SK-N-SH (cell line): ENCODE measurements around the gene CDH19. TPM values are rescaled to one million over a fixed set of nuclear protein-coding genes. Genes with fewer than 3 reads are reported as not detected.

Experiments used
- CTCF ChIA-PET: fragments of 300-600, 350-600 bp; formaldehyde crosslinking; extraction: SDS; loops from one replicate; lab custom pipeline; 2021; lab: Yijun Ruan, JAX
- POLR2A ChIA-PET: fragments of 350-600 bp; sonication (Branson Sonifier 250); formaldehyde crosslinking; extraction: SDS; loops from one replicate; lab custom pipeline; 2020; ENCODE audit warnings: antibody characterized with exemption, inconsistent platforms; lab: Yijun Ruan, JAX
- DNase-seq: peaks from one replicate; pipeline ENCODE4 v3.0.0; 2012
- H2AFZ ChIP-seq: fragments of 200-600 bp; sonication (generic); 2 replicates; pipeline ENCODE4 v1.8.1; 2016; ENCODE audit warnings: antibody characterized with exemption, mild to moderate bottlenecking, low read depth
- H3F3A ChIP-seq: fragments of 200-600 bp; sonication (generic); replicated peaks from 2 replicates; pipeline ENCODE3; 2016; ENCODE audit warnings: antibody characterized with exemption, mild to moderate bottlenecking; ENCODE audit not compliant: insufficient read depth
- H3K27ac ChIP-seq, 2 experiments: fragments of 200-500 bp in 1 of 2; fragments of 200-600 bp in 1 of 2; sonication (Bioruptor generic) in 1 of 2; sonication (generic), shearing (Covaris generic) in 1 of 2; 2 replicates each; pipeline versions ENCODE4 v1.5.1 to v1.6.1; 2014 to 2016; ENCODE audit warnings: low read depth in 2 of 2, inconsistent platforms in 1 of 2, low read length in 1 of 2, mild to moderate bottlenecking in 1 of 2, mixed read lengths in 1 of 2
- H3K27me3 ChIP-seq: fragments of 200-600 bp; sonication (generic), shearing (Covaris generic); 2 replicates; pipeline ENCODE4 v1.6.1; 2016; ENCODE audit warnings: mixed run types; ENCODE audit not compliant: insufficient read depth
- H3K36me3 ChIP-seq, 2 experiments: fragments of 200-500 bp in 1 of 2; fragments of 200-600 bp in 1 of 2; sonication (Bioruptor generic) in 1 of 2; sonication (generic) in 1 of 2; replicated peaks in 1 of 2; 2 replicates each; pipeline versions ENCODE3 to v1.5.1; 2014 to 2016; ENCODE audit warnings: low read length in 1 of 2, mild to moderate bottlenecking in 1 of 2; ENCODE audit not compliant: insufficient read depth in 2 of 2, control insufficient read depth in 1 of 2
- H3K4me1 ChIP-seq, 2 experiments: fragments of 200-500 bp in 1 of 2; fragments of 200-600 bp in 1 of 2; sonication (Bioruptor generic) in 1 of 2; sonication (generic), shearing (Covaris generic) in 1 of 2; 2 replicates each; pipeline versions ENCODE4 v1.5.1 to v1.6.1; 2014 to 2016; ENCODE audit warnings: low read depth in 1 of 2, low read length in 1 of 2, mixed run types in 1 of 2; ENCODE audit not compliant: insufficient read depth in 2 of 2, control insufficient read depth in 1 of 2
- H3K4me2 ChIP-seq: fragments of 200-600 bp; sonication (generic), shearing (Covaris generic); 2 replicates; pipeline ENCODE4 v1.6.1; 2017; ENCODE audit warnings: mixed run types
- H3K4me3 ChIP-seq, 2 experiments: fragments of 200-500 bp in 1 of 2; fragments of 200-600 bp in 1 of 2; sonication (Bioruptor generic) in 1 of 2; sonication (generic), shearing (Covaris generic) in 1 of 2; 2 replicates each; pipeline versions ENCODE4 v1.5.1 to v1.8.1; 2014 to 2016; ENCODE audit warnings: low read depth in 2 of 2, inconsistent platforms in 1 of 2, low read length in 1 of 2, mild to moderate bottlenecking in 1 of 2, mixed read lengths in 1 of 2, moderate library complexity in 1 of 2
- H3K79me2 ChIP-seq: fragments of 200-600 bp; sonication (generic); 2 replicates; pipeline ENCODE4 v1.8.1; 2017; ENCODE audit warnings: mild to moderate bottlenecking; ENCODE audit not compliant: insufficient read depth
- H3K9ac ChIP-seq: fragments of 200-600 bp; sonication (generic); 2 replicates; pipeline ENCODE4 v1.6.1; 2017; ENCODE audit warnings: mixed run types
- H3K9me2 ChIP-seq: fragments of 200-600 bp; sonication (generic); 2 replicates; pipeline ENCODE4 v1.6.1; 2017; ENCODE audit warnings: mixed run types
- H3K9me3 ChIP-seq: fragments of 200-600 bp; sonication (generic); 2 replicates; pipeline ENCODE4 v1.6.1; 2017; ENCODE audit warnings: mixed run types, mild to moderate bottlenecking, moderate library complexity
- H4K20me1 ChIP-seq: fragments of 200-600 bp; sonication (generic); 2 replicates; pipeline ENCODE4 v1.6.1; 2017; ENCODE audit warnings: mild to moderate bottlenecking, mixed run types; ENCODE audit not compliant: insufficient read depth
- CHD2 ChIP-seq: fragments of 150-350 bp; IDR thresholded peaks from 2 replicates; pipeline ENCODE4 v1.6.1; 2018; ENCODE audit warnings: low read length; ENCODE audit not compliant: partially characterized antibody
- CTCF ChIP-seq: fragments of 200-600 bp; sonication (generic); IDR thresholded peaks from 2 replicates; pipeline ENCODE4 v1.6.1; 2017; ENCODE audit warnings: antibody characterized with exemption, mild to moderate bottlenecking, moderate library complexity
- FOXJ3 ChIP-seq: sonication (generic); formaldehyde crosslinking; IDR thresholded peaks from 2 replicates; pipeline ENCODE4 v1.5.1; 2020; ENCODE audit warnings: mild to moderate bottlenecking, missing genetic modification reagents
- FOXM1 ChIP-seq: IDR thresholded peaks from 2 replicates; pipeline ENCODE4 v1.4.0; 2012; ENCODE audit warnings: low read depth, mild to moderate bottlenecking
- GABPA ChIP-seq: IDR thresholded peaks from 2 replicates; pipeline ENCODE4 v1.4.0; 2012; ENCODE audit warnings: low read depth, mild to moderate bottlenecking
- IRF3 ChIP-seq: fragments of 150-350 bp; IDR thresholded peaks from 2 replicates; pipeline ENCODE4 v1.6.1; 2016; ENCODE audit warnings: mild to moderate bottlenecking, low read depth, low read length
- NFIC ChIP-seq: IDR thresholded peaks from 2 replicates; pipeline ENCODE4 v1.4.0; 2012; ENCODE audit warnings: borderline replicate concordance
- NRF1 ChIP-seq: IDR thresholded peaks from 2 replicates; pipeline ENCODE4 v1.6.1; 2012; ENCODE audit warnings: low read depth, mild to moderate bottlenecking, low read length
- PBX3 ChIP-seq: IDR thresholded peaks from 2 replicates; pipeline ENCODE4; 2012
- POLR2AphosphoS5 ChIP-seq: IDR thresholded peaks from 2 replicates; pipeline ENCODE4 v1.6.1; 2012; ENCODE audit warnings: low read depth, low read length
- RXRA ChIP-seq: IDR thresholded peaks from 2 replicates; pipeline ENCODE4 v1.4.0; 2012; ENCODE audit warnings: low read depth, mild to moderate bottlenecking, borderline replicate concordance
- SIN3A ChIP-seq: IDR thresholded peaks from 2 replicates; pipeline ENCODE4 v1.6.1; 2012; ENCODE audit warnings: low read depth, mild to moderate bottlenecking, low read length, moderate library complexity, borderline replicate concordance
- SMC3 ChIP-seq: IDR thresholded peaks from 2 replicates; pipeline ENCODE4 v1.6.1; 2012; ENCODE audit warnings: low read depth, low read length, improper control_type of control experiment
- TEAD4 ChIP-seq: IDR thresholded peaks from 2 replicates; pipeline ENCODE4 v1.4.0; 2012; ENCODE audit warnings: mild to moderate bottlenecking, borderline replicate concordance; ENCODE audit not compliant: insufficient read depth
- USF1 ChIP-seq: IDR thresholded peaks from 2 replicates; pipeline ENCODE4 v1.4.0; 2012; ENCODE audit warnings: low read depth, borderline replicate concordance
- ZBTB33 ChIP-seq: IDR thresholded peaks from 2 replicates; pipeline ENCODE4 v1.4.0; 2012; ENCODE audit warnings: low read depth, borderline replicate concordance
- WGBS: methylation state at CpG from one replicate; pipeline ENCODE4 v1.1.6; 2017; ENCODE audit warnings: low lambda C conversion rate; 5-methylcytosine and 5-hydroxymethylcytosine counted together
- polyA plus RNA-seq, 3 experiments: library from polyadenylated mRNA; depleted of rRNA; stranded (reverse); fragments of >200 nt; gene quantifications; 2 replicates each; pipeline ENCODE4 v1.2.3, GENCODE V29; 2012
- TF ChIP-seq, protein P1 (sequence below): fragments of 150-350 bp; IDR thresholded peaks from 2 replicates; pipeline ENCODE4 v1.6.1; 2017; ENCODE audit warnings: antibody characterized with exemption, low read length, low read depth, borderline replicate concordance

CDH19 gene
- polyA plus RNA-seq, 1 of the 3 experiments (the other 2 are of a cell fraction) = not detected

DNA sequence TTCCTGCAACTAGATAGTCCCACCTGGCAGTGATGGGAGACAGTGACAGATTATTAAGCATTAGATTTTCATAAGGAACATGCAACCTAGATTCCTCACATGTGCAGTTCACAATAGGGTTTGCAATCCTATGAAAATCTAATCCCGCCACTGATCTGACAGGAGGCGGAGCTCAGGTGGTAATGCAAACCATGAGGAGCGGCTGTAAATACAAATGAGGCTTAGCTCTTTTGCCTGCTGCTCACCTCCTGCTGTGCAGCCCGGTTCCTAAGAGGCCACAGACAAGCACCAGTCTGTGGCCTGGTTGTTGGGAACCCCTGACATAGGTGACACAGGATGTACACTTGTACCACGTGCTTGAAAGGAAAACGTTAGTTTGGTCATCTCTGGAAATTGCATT is 41.6 kb downstream of the CDH19 start:
- no peak overlapping the region; a peak in 1 of 4 replicates for H3K4me3 ChIP-seq
- H3K4me1 ChIP-seq = no peaks in the 10 kb centered on the region; a peak in 2 of 4 replicates
- no peaks in the 10 kb centered on the region for H3K9me2 ChIP-seq
- no peaks in the 10 kb centered on the region for H3F3A ChIP-seq
- H2AFZ ChIP-seq = no peak overlapping the region
- no peak overlapping the region for H3K27ac ChIP-seq
- no peak for DNase-seq
- H4K20me1 ChIP-seq = no peaks in the 10 kb centered on the region
- 30% methylated on average over 4 of the region's 6 CpGs for WGBS
- no peak overlapping the region for H3K9ac ChIP-seq
- H3K4me2 ChIP-seq = no peak overlapping the region
- H3K9me3 ChIP-seq = no peaks in the 10 kb centered on the region
- ChIA-PET POLR2A (no interaction called here), CTCF (interaction anchor here (1.0 to 1.2 kb wide), 2 partner anchors 187 to 310 kb away, joined by 4 read pairs; no protein-coding TSS in a partner anchor)
- H3K79me2 ChIP-seq = no peaks in the 10 kb centered on the region
- H3K36me3 ChIP-seq = no peaks in the 10 kb centered on the region
- H3K27me3 ChIP-seq = no peaks in the 10 kb centered on the region
- TF ChIP-seq RXRA (no peak), ZBTB33 (no peak), NRF1 (no peak)
- TF ChIP-seq, protein P1, sequence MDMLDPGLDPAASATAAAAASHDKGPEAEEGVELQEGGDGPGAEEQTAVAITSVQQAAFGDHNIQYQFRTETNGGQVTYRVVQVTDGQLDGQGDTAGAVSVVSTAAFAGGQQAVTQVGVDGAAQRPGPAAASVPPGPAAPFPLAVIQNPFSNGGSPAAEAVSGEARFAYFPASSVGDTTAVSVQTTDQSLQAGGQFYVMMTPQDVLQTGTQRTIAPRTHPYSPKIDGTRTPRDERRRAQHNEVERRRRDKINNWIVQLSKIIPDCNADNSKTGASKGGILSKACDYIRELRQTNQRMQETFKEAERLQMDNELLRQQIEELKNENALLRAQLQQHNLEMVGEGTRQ = no peak

GRCh38 chr18:66560094-66560493 is 43.8 kb downstream of the CDH19 start:
- H3K9me3 ChIP-seq = no peaks in the 10 kb centered on the region
- ChIA-PET CTCF (interaction anchor here (0.7 to 1.6 kb wide), 13 partner anchors 11 to 646 kb away, joined by 3 to 19 read pairs (median 4); no protein-coding TSS in a partner anchor), POLR2A (no interaction called here)
- DNase-seq = no peak
- no peak overlapping the region for H3K9ac ChIP-seq
- H4K20me1 ChIP-seq = no peaks in the 10 kb centered on the region
- no peaks in the 10 kb centered on the region for H3K27me3 ChIP-seq
- no peaks in the 10 kb centered on the region for H3K79me2 ChIP-seq
- 33% methylated on average over 4 of the region's 4 CpGs for WGBS
- no peaks in the 10 kb centered on the region for H3F3A ChIP-seq
- no peaks in the 10 kb centered on the region for H3K36me3 ChIP-seq
- no peak overlapping the region for H3K4me2 ChIP-seq
- H3K9me2 ChIP-seq = no peaks in the 10 kb centered on the region
- no peak overlapping the region for H2AFZ ChIP-seq
- no peak overlapping the region for H3K4me3 ChIP-seq
- no peak overlapping the region for H3K27ac ChIP-seq
- H3K4me1 ChIP-seq = no peaks in the 10 kb centered on the region; a peak in 2 of 4 replicates
- TF ChIP-seq FOXM1 (no peak), SIN3A (no peak), CHD2 (no peak), FOXJ3 (CRISPR knock-in tag) (no peak), NFIC (no peak), PBX3 (no peak), IRF3 (no peak), CTCF (peak; percentile 54), TEAD4 (no peak), POLR2AphosphoS5 (no peak), USF1 (no peak), RXRA (no peak), NRF1 (no peak), SMC3 (peak; percentile 54), GABPA (no peak)
- TF ChIP-seq, protein P1 = no peak
